CD14-positive monocyte (primary cell): ENCODE measurements around the gene RIMS1. TPM values are rescaled to one million over a fixed set of nuclear protein-coding genes. Genes with fewer than 3 reads are reported as not detected.

Experiments
- DNase-seq, 3 donors: peaks; one replicate each; pipeline ENCODE4 v3.0.0-alpha.2; 2011 to 2022
- H2AFZ ChIP-seq: 2 replicates; pipeline ENCODE4 v1.6.0; 2012; ENCODE audit warnings: mild to moderate bottlenecking, low read depth, low read length, inconsistent platforms; ENCODE audit not compliant: insufficient read depth, poor library complexity, severe bottlenecking
- H3K27ac ChIP-seq, 2 donors: 1 replicate in 1 of 2; 2 replicates in 1 of 2; pipeline ENCODE4 v1.5.1; 2012 to 2013; ENCODE audit warnings: low read length in 2 of 2, control low read depth in 1 of 2, inconsistent platforms in 1 of 2, low read depth in 1 of 2, mild to moderate bottlenecking in 1 of 2
- H3K27me3 ChIP-seq, 2 donors: one replicate each; pipeline versions ENCODE4 v1.6.0 to v1.6.1; 2011 to 2013; ENCODE audit warnings: low read length in 2 of 2; ENCODE audit not compliant: control insufficient read depth in 2 of 2, insufficient read depth in 2 of 2
- H3K36me3 ChIP-seq, 2 donors: replicated peaks in 1 of 2; 1 replicate in 1 of 2; 2 replicates in 1 of 2; pipeline versions ENCODE4 v1.5.1 to v1.6.1; 2012 to 2013; ENCODE audit warnings: low read length in 2 of 2, control low read depth in 1 of 2, inconsistent platforms in 1 of 2, mild to moderate bottlenecking in 1 of 2; ENCODE audit not compliant: insufficient read depth in 2 of 2, control insufficient read depth in 1 of 2
- H3K4me1 ChIP-seq, 2 donors: 1 replicate in 1 of 2; 2 replicates in 1 of 2; pipeline versions ENCODE4 v1.5.1 to v1.6.1; 2012 to 2013; ENCODE audit warnings: low read length in 2 of 2, control low read depth in 1 of 2, inconsistent platforms in 1 of 2, mild to moderate bottlenecking in 1 of 2, moderate library complexity in 1 of 2; ENCODE audit not compliant: insufficient read depth in 2 of 2, control insufficient read depth in 1 of 2
- H3K4me2 ChIP-seq: replicated peaks from 2 replicates; pipeline ENCODE3; 2012; ENCODE audit warnings: low read length, moderate library complexity, mild to moderate bottlenecking; ENCODE audit not compliant: poor library complexity, severe bottlenecking; ENCODE audit errors: extremely low read depth
- H3K4me3 ChIP-seq, 3 experiments: fragments of 200-600 bp in 1 of 3; sonication (generic) in 1 of 3; replicated peaks in 1 of 3; 1 replicate in 2 of 3; 2 replicates in 1 of 3; pipeline ENCODE4 v1.5.1; 2011 to 2013; ENCODE audit warnings: low read length in 3 of 3, mild to moderate bottlenecking in 3 of 3, control low read depth in 2 of 3, low read depth in 2 of 3, inconsistent platforms in 1 of 3, moderate library complexity in 1 of 3
- H3K79me2 ChIP-seq: 2 replicates; pipeline ENCODE4 v1.6.0; 2012; ENCODE audit warnings: mild to moderate bottlenecking, control low read depth, inconsistent platforms, low read length, moderate library complexity; ENCODE audit not compliant: insufficient read depth
- H3K9ac ChIP-seq: 2 replicates; pipeline ENCODE4 v1.6.0; 2017; ENCODE audit warnings: low read length, mild to moderate bottlenecking; ENCODE audit not compliant: insufficient read depth, poor library complexity, severe bottlenecking
- H3K9me3 ChIP-seq, 2 donors: replicated peaks in 1 of 2; 1 replicate in 1 of 2; 2 replicates in 1 of 2; pipeline versions ENCODE4 v1.5.1 to v1.6.1; 2012 to 2013; ENCODE audit warnings: low read length in 2 of 2, control low read depth in 1 of 2; ENCODE audit not compliant: control insufficient read depth in 1 of 2, insufficient read depth in 1 of 2
- H4K20me1 ChIP-seq: 2 replicates; pipeline ENCODE4 v1.6.0; 2012; ENCODE audit warnings: mild to moderate bottlenecking, low read length, control low read depth, moderate library complexity; ENCODE audit not compliant: insufficient read depth
- H3K27ac Mint-ChIP-seq, 7 donors: one replicate each; pipeline ENCODE4 v1.8.0; 2020; ENCODE audit warnings: mild to moderate bottlenecking in 7 of 7, mixed read lengths in 7 of 7, moderate library complexity in 6 of 7, inconsistent platforms in 2 of 7
- H3K27me3 Mint-ChIP-seq, 3 donors: one replicate each; pipeline ENCODE4 v1.8.0; 2021 to 2022; ENCODE audit warnings: low read depth in 3 of 3, mild to moderate bottlenecking in 3 of 3, mixed read lengths in 3 of 3, moderate library complexity in 3 of 3, inconsistent platforms in 1 of 3
- H3K36me3 Mint-ChIP-seq, 2 donors: one replicate each; pipeline ENCODE4 v1.8.0; 2020; ENCODE audit warnings: mixed read lengths in 2 of 2, inconsistent platforms in 1 of 2, mild to moderate bottlenecking in 1 of 2
- H3K4me1 Mint-ChIP-seq: one replicate; pipeline ENCODE4 v1.8.0; 2020; ENCODE audit warnings: mild to moderate bottlenecking, mixed read lengths
- H3K4me3 Mint-ChIP-seq, 2 donors: one replicate each; pipeline ENCODE4 v1.8.0; 2020; ENCODE audit warnings: mild to moderate bottlenecking in 2 of 2, mixed read lengths in 2 of 2, moderate library complexity in 1 of 2
- H3K9me3 Mint-ChIP-seq, 7 donors: one replicate each; pipeline ENCODE4 v1.8.0; 2020 to 2022; ENCODE audit warnings: mixed read lengths in 7 of 7, mild to moderate bottlenecking in 6 of 7, moderate library complexity in 6 of 7, inconsistent platforms in 2 of 7
- WGBS: methylation state at CpG from one replicate; pipeline ENCODE4 v1.1.5; 2013; ENCODE audit warnings: missing lambda C conversion rate; ENCODE audit not compliant: insufficient coverage; 5-methylcytosine and 5-hydroxymethylcytosine counted together
- intact Hi-C, 2 donors: fragments of 100-400 bp; cut with micrococcal nuclease; formaldehyde crosslinking; loops; one replicate each; pipeline versions ENCODE4 v1.15.0 to v1.15.1; 2023
- polyA plus RNA-seq, 3 donors: library from polyadenylated mRNA; depleted of rRNA in 1 of 3; unstranded in 2 of 3; stranded (reverse) in 1 of 3; fragments of 300-500 nt in 2 of 3; fragments of >200 nt in 1 of 3; fragmentation: Illumina TruSeq in 2 of 3; gene quantifications; 1 replicate in 2 of 3; 2 replicates in 1 of 3; pipeline ENCODE4 v1.2.3, GENCODE V29; 2012 to 2021
- TF ChIP-seq, protein P1 (sequence below): fragments of 200-600 bp; IDR thresholded peaks from one replicate; pipeline ENCODE4 v1.8.0; 2022; ENCODE audit warnings: antibody characterized with exemption, mild to moderate bottlenecking

RIMS1 gene
- polyA plus RNA-seq, 3 donors, result not detected

DNA sequence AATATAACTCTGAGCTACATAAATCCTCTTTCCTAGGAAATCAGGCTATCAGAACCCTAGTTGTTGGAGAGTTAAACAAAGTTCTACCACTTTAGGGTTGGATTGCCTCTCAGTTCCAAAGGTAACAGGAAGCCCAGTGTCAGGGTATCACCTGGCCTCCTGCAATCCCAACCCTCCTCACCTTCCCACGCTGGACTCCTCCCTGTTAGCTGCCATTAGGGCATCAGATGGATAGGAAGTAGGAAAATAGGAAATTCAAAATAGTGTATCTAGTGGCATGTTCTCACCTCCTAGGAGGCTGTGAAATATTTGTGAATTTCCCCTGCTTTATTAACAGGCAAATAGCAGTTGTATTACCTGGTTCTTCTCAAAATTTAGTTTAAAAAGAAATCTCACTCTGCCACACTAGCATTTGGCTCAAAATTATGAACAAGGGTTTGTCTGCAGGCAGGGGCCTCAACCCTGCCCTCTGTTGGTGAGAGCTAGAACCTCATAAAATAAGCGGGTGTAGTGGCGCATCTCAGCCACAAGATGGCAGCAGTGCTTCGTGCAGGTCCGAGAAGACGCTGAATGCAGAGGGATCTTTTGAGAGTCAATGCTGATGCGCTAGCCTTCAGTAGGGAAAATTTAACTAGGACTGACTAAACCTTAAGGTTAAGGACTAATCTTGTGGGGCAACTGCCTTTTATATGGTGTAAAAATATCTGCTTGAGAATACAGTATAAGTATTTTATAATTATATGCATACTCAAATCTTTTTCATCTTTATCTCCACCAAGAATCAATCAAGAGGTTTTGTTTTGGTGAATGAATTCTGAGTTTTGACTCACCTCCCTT is 525.7 kb downstream of the RIMS1 start:
- Histone ChIP-seq H3K27ac (no peak overlapping the region), H4K20me1 (no peaks in the 10 kb centered on the region), H3K9ac (no peak overlapping the region), H3K4me2 (no peak overlapping the region), H3K4me1 (no peaks in the 10 kb centered on the region), H3K27me3 (peaks cover 0 to 4% of the 10 kb centered on the region in 2 donors), H2AFZ (no peak overlapping the region), H3K4me3 (no peak overlapping the region), H3K9me3 (no peaks in the 10 kb centered on the region), H3K79me2 (no peaks in the 10 kb centered on the region), H3K36me3 (no peaks in the 10 kb centered on the region)
- DNase-seq, result peak; percentile 64 to 68 (median 66)
- intact Hi-C loops, result loop anchor here (2.0 to 10.0 kb wide), 3 partner anchors 173 to 720 kb away; no protein-coding TSS in a partner anchor
- WGBS, result 7% methylated on average over 6 of the region's 7 CpGs
- Mint-ChIP-seq H3K4me1 (no peaks in the 10 kb centered on the region), H3K4me3 (no peak overlapping the region), H3K9me3 (no peaks in the 10 kb centered on the region), H3K27me3 (peaks cover 0 to 6% (median 3%) of the 10 kb centered on the region in 3 donors), H3K27ac (no peak overlapping the region), H3K36me3 (no peaks in the 10 kb centered on the region)
- TF ChIP-seq, protein P1, sequence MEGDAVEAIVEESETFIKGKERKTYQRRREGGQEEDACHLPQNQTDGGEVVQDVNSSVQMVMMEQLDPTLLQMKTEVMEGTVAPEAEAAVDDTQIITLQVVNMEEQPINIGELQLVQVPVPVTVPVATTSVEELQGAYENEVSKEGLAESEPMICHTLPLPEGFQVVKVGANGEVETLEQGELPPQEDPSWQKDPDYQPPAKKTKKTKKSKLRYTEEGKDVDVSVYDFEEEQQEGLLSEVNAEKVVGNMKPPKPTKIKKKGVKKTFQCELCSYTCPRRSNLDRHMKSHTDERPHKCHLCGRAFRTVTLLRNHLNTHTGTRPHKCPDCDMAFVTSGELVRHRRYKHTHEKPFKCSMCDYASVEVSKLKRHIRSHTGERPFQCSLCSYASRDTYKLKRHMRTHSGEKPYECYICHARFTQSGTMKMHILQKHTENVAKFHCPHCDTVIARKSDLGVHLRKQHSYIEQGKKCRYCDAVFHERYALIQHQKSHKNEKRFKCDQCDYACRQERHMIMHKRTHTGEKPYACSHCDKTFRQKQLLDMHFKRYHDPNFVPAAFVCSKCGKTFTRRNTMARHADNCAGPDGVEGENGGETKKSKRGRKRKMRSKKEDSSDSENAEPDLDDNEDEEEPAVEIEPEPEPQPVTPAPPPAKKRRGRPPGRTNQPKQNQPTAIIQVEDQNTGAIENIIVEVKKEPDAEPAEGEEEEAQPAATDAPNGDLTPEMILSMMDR, result peak; percentile 100

DNA sequence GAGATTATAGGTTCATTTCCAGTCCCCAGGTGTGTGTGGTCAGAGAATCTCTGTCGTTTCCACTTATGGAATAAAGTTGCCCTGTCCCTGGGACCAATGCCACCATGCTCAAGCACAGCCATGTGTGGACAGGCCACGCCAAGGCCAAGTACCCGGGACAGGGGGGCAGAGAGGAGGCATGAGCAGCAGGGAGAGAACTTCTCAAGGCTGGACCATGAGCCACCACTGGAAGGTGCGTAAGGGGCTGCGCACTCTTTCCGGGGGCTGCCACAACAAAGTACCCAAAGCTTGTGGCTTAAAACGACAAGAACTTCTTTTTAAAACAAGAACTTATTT is 526.3 kb downstream of the RIMS1 start:
- Mint-ChIP-seq H3K27ac (no peak overlapping the region), H3K4me1 (no peaks in the 10 kb centered on the region), H3K27me3 (peaks cover 0 to 6% (median 2%) of the 10 kb centered on the region in 3 donors), H3K9me3 (no peaks in the 10 kb centered on the region), H3K4me3 (no peak overlapping the region), H3K36me3 (no peaks in the 10 kb centered on the region)
- TF ChIP-seq, protein P1, result no peak
- WGBS, result 87% methylated on average over 7 of the region's 7 CpGs
- DNase-seq, result no peak
- H2AFZ ChIP-seq, result no peak overlapping the region
- no peaks in the 10 kb centered on the region for H3K36me3 ChIP-seq
- no peak overlapping the region for H3K4me2 ChIP-seq
- no peaks in the 10 kb centered on the region for H3K9me3 ChIP-seq
- intact Hi-C loops, result loop anchor here (2.0 to 10.0 kb wide), 3 partner anchors 172 to 720 kb away; no protein-coding TSS in a partner anchor
- H3K27me3 ChIP-seq, result peaks cover 0 to 4% of the 10 kb centered on the region in 2 donors
- H3K27ac ChIP-seq, result no peak overlapping the region
- no peaks in the 10 kb centered on the region for H3K4me1 ChIP-seq
- no peak overlapping the region for H3K9ac ChIP-seq
- no peaks in the 10 kb centered on the region for H3K79me2 ChIP-seq
- H4K20me1 ChIP-seq, result no peaks in the 10 kb centered on the region
- H3K4me3 ChIP-seq, result no peak overlapping the region
